K562 (cell line): ENCODE results near the gene STT3B.

Experiments used
- CTCF ChIP-seq, 3 experiments: IDR thresholded peaks in 2 of 3; conservative IDR thresholded peaks in 1 of 3; 2 replicates each; pipeline ENCODE4 v1.5.1; 2011 to 2012; ENCODE audit warnings: low read length in 3 of 3, mild to moderate bottlenecking in 3 of 3, control low read depth in 2 of 3, improper control_type of control experiment in 1 of 3, inconsistent platforms in 1 of 3, low read depth in 1 of 3, mixed read lengths in 1 of 3, moderate library complexity in 1 of 3; ENCODE audit not compliant: insufficient read depth in 2 of 3
- E2F6 ChIP-seq, 2 experiments: IDR thresholded peaks; 2 replicates each; pipeline ENCODE4 v1.6.1; 2011; ENCODE audit warnings: borderline replicate concordance in 1 of 2, control low read depth in 1 of 2, low read depth in 1 of 2, low read length in 1 of 2, mild to moderate bottlenecking in 1 of 2, mixed read lengths in 1 of 2, moderate library complexity in 1 of 2; ENCODE audit not compliant: insufficient read depth in 1 of 2, insufficient read length in 1 of 2, poor library complexity in 1 of 2, severe bottlenecking in 1 of 2; ENCODE audit errors: extremely low read depth in 1 of 2
- EP300 ChIP-seq: IDR thresholded peaks from 2 replicates; pipeline ENCODE4 v1.6.1; 2012; ENCODE audit warnings: low read length, improper control_type of control experiment
- REST ChIP-seq, 2 experiments: fragments of 450-650 bp; formaldehyde crosslinking in 1 of 2; IDR thresholded peaks; 2 replicates each; pipeline versions ENCODE4 v1.4.0 to v1.6.1; 2014 to 2020; ENCODE audit warnings: mild to moderate bottlenecking in 2 of 2, borderline replicate concordance in 1 of 2, low read depth in 1 of 2
- ZNF644 ChIP-seq: fragments of 200-800 bp; sonication (Bioruptor generic); IDR thresholded peaks from 2 replicates; pipeline ENCODE4 v1.6.1; 2016; ENCODE audit warnings: low read depth, missing genetic modification characterization, missing compliant biosample characterization

DNA sequence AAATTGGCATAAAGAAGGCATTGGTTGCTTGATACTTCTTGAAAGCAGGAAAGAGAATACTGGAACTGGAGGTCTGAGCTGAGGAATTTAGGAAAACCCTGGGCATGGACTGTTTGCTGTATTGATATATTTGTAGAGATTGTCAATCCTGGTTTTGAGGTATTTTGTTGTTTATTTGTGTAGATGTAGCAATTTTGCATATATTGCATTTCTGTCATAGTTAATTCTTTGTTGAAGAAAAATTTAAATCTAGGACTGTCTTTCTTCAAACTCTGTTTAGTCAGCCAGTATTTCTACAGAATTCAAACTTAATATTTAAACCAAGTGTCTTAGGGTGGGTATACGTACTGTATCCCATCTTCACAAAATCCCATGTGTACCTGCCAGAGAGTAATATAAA is 9.5 kb downstream of the STT3B start:
- TF ChIP-seq ZNF644 (tag) = no peak
- TF ChIP-seq CTCF (IDR thresholded peaks at IDR 0.05 in 2 of 3, conservative IDR thresholded peaks at IDR 0.05 in 1 of 3; ENCODE audit: insufficient read depth in 2 of 3, low read depth in 1 of 3, low read length in 3 of 3) = no peak
- TF ChIP-seq REST (IDR thresholded peaks at IDR 0.05; ENCODE audit: borderline replicate concordance) = no peak
- no peak for TF ChIP-seq REST (CRISPR knock-in tag; IDR thresholded peaks at IDR 0.05; ENCODE audit: low read depth)
- no peak for TF ChIP-seq EP300
- no peak for TF ChIP-seq E2F6 (IDR thresholded peaks at IDR 0.05; ENCODE audit: borderline replicate concordance in 1 of 2, extremely low read depth in 1 of 2, insufficient read depth in 1 of 2, insufficient read length in 1 of 2, low read depth in 1 of 2, low read length in 1 of 2, poor library complexity in 1 of 2, severe bottlenecking in 1 of 2)
